OCI-LY7 (cell line): ENCODE data around the gene CBFA2T2. TPM values are rescaled to one million over a fixed set of nuclear protein-coding genes. Genes with fewer than 3 reads are reported as not detected.
A peak's percentile ranks its signal among the peaks of the same experiment; 100 is the strongest.

Experiments used
- BruUV-seq: library from RNA; stranded (reverse); fragments of 400-500 nt; replicated peaks from 2 replicates; lab custom pipeline; 2021; lab: Mats Ljungman, UMichigan
- CTCF ChIA-PET: fragments of 300-600 bp; sonication (Branson Sonifier 250); formaldehyde crosslinking; loops from one replicate; lab custom pipeline; 2022; ENCODE audit warnings: antibody characterized with exemption; ENCODE audit not compliant: unreplicated experiment; lab: Charles Lee
- POLR2A ChIA-PET: fragments of 300-600 bp; sonication (Branson Sonifier 250); formaldehyde crosslinking; loops from one replicate; lab custom pipeline; 2022; ENCODE audit warnings: antibody characterized with exemption; lab: Charles Lee
- DNase-seq: peaks from one replicate; pipeline ENCODE4 v3.0.0-alpha.2; 2015; ENCODE audit warnings: low spot score
- H2AFZ ChIP-seq: fragments of 200-600 bp; sonication (generic), shearing (Covaris generic); 2 replicates; pipeline ENCODE4 v1.6.1; 2014; ENCODE audit warnings: mild to moderate bottlenecking, antibody characterized with exemption, low read length, moderate library complexity
- H3K27ac ChIP-seq: fragments of 200-600 bp; sonication (generic); 2 replicates; pipeline ENCODE4 v1.5.1; 2014; ENCODE audit warnings: mixed run types, low read depth, mild to moderate bottlenecking, moderate library complexity, low read length, inconsistent platforms; ENCODE audit not compliant: poor library complexity, severe bottlenecking
- H3K36me3 ChIP-seq: fragments of 200-600 bp; sonication (generic); 2 replicates; pipeline ENCODE4 v1.6.1; 2014; ENCODE audit warnings: mild to moderate bottlenecking, antibody characterized with exemption, low read length, moderate library complexity, mixed read lengths; ENCODE audit not compliant: insufficient read depth
- H3K4me1 ChIP-seq: fragments of 200-600 bp; sonication (generic); 2 replicates; pipeline ENCODE4 v1.5.1; 2014; ENCODE audit warnings: mild to moderate bottlenecking, low read length; ENCODE audit not compliant: insufficient read depth, poor library complexity, severe bottlenecking
- H3K4me2 ChIP-seq: fragments of 200-600 bp; sonication (generic); 2 replicates; pipeline ENCODE4 v1.6.1; 2014; ENCODE audit warnings: mild to moderate bottlenecking, low read length
- H3K4me3 ChIP-seq: fragments of 200-600 bp; sonication (generic); 2 replicates; pipeline ENCODE4 v1.5.1; 2014; ENCODE audit warnings: mild to moderate bottlenecking, low read depth, low read length; ENCODE audit not compliant: poor library complexity, severe bottlenecking
- H3K79me2 ChIP-seq: fragments of 200-600 bp; sonication (generic); 2 replicates; pipeline ENCODE4 v1.6.1; 2016; ENCODE audit warnings: low read depth, mild to moderate bottlenecking, low read length, moderate library complexity, mixed read lengths; ENCODE audit not compliant: insufficient read depth
- H3K9me2 ChIP-seq: fragments of 200-600 bp; sonication (generic); 2 replicates; pipeline ENCODE4 v1.6.1; 2016; ENCODE audit warnings: mild to moderate bottlenecking, low read length, mixed read lengths; ENCODE audit not compliant: insufficient read depth
- H3K9me3 ChIP-seq: fragments of 200-600 bp; sonication (generic); 2 replicates; pipeline ENCODE4 v1.6.1; 2014; ENCODE audit warnings: mild to moderate bottlenecking, mixed run types, low read length, mixed read lengths
- H4K20me1 ChIP-seq: fragments of 200-600 bp; sonication (generic); 2 replicates; pipeline ENCODE4 v1.6.1; 2014; ENCODE audit warnings: mild to moderate bottlenecking, antibody characterized with exemption, low read length, moderate library complexity, mixed read lengths; ENCODE audit not compliant: insufficient read depth
- CTCF ChIP-seq: fragments of 200-600 bp; sonication (generic); conservative IDR thresholded peaks from 2 replicates; pipeline ENCODE4 v1.5.1; 2014; ENCODE audit warnings: mild to moderate bottlenecking, antibody characterized with exemption, low read length, moderate library complexity, mixed read lengths
- EZH2phosphoT487 ChIP-seq: fragments of 200-600 bp; sonication (generic); IDR thresholded peaks from 2 replicates; pipeline ENCODE4 v1.6.1; 2018; ENCODE audit warnings: low read depth, borderline replicate concordance, mild to moderate bottlenecking, mixed run types, antibody characterized with exemption, low read length, moderate library complexity, mixed read lengths
- intact Hi-C: fragments of 100-400 bp; cut with micrococcal nuclease; formaldehyde crosslinking; loops from one replicate; pipeline ENCODE4 v1.10.0; 2022; ENCODE audit not compliant: unreplicated experiment
- total RNA-seq, 2 experiments: library from RNA; depleted of rRNA in 1 of 2; stranded (reverse); fragments of >200 nt in 1 of 2; shearing (Covaris generic) in 1 of 2; gene quantifications; 2 replicates each; pipeline ENCODE4 v1.2.3, GENCODE V29; 2014 to 2022

Gene CBFA2T2
- total RNA-seq, 2 experiments from 2014 or later = 20.7 to 32.9 TPM

DNA sequence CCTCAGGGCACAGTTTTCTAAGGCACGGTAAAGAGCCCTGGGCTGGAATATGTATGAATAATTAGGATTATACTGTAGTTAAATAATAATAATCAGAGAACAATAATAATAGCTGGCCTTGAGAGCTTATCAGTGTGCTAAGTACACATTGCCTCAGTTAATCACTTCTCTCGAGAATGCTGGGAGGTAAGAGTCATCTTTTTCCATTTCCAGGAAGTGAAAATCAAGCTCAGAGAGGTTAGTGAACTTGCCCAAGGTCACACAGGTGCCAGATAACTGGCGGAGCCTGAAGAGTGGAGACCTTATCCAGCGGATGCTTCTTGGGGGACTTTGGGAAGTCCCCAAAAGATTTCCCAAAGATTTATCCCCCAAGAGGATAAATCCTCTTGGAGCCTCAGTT is 19.4 kb upstream of the CBFA2T2 start:
- ChIA-PET CTCF (no interaction called here), POLR2A (interaction anchor here (0.7 to 1.9 kb wide), 4 partner anchors 16 to 164 kb away, joined by 4 to 9 read pairs (median 4); partner anchors contain the start of genes CBFA2T2 and CDK5RAP1)
- no peak for TF ChIP-seq CTCF
- no peak for TF ChIP-seq EZH2phosphoT487
- Histone ChIP-seq H3K79me2 (no peaks in the 10 kb centered on the region), H3K4me2 (no peak overlapping the region), H3K36me3 (no peaks in the 10 kb centered on the region; the same call in 1 of the 2 replicates), H3K9me2 (no peaks in the 10 kb centered on the region), H3K4me1 (peaks cover 59% of the 10 kb centered on the region), H3K9me3 (no peaks in the 10 kb centered on the region), H2AFZ (peak overlapping the region; percentile 50; the same call in 1 of the 2 replicates), H3K4me3 (no peak overlapping the region), H3K27ac (no peak overlapping the region), H4K20me1 (no peaks in the 10 kb centered on the region)
- DNase-seq = no peak
- intact Hi-C loops = no loop called here
- BruUV-seq = no TSS peak

DNA sequence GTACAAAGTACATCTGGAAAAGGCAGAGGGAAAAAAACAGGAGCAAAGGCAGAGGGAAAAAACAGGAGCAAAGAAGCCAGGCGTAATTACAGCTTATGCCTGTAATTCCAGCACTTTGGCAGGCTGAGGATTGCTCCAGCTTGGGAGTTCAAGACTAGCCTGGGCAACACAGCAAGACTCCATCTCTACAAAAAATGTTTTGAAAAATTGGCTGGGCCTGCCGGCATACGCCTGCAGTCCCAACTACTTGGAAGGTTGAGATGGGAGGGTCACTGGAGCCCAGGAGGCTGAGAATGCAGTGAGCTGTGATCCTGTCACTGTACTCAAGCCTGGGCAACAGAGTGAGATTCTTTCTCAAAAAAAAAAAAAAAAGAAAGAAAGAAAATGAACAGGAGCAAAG is 19.0 kb upstream of the CBFA2T2 start:
- TF ChIP-seq EZH2phosphoT487 (no peak), CTCF (no peak)
- Histone ChIP-seq H3K79me2 (no peaks in the 10 kb centered on the region), H3K9me2 (no peaks in the 10 kb centered on the region), H3K4me1 (peaks cover 59% of the 10 kb centered on the region), H3K4me2 (no peak overlapping the region), H3K27ac (no peak overlapping the region), H2AFZ (no peak overlapping the region), H4K20me1 (no peaks in the 10 kb centered on the region), H3K9me3 (no peaks in the 10 kb centered on the region), H3K4me3 (no peak overlapping the region), H3K36me3 (no peaks in the 10 kb centered on the region; the same call in 1 of the 2 replicates)
- intact Hi-C loops = no loop called here
- no peak for DNase-seq
- CTCF ChIA-PET = no interaction called here
- POLR2A ChIA-PET = interaction anchor here (0.7 to 1.9 kb wide), 6 partner anchors 16 to 513 kb away, joined by 3 to 9 read pairs (median 4); partner anchors contain the start of genes CBFA2T2 and CDK5RAP1
- BruUV-seq = no TSS peak

DNA sequence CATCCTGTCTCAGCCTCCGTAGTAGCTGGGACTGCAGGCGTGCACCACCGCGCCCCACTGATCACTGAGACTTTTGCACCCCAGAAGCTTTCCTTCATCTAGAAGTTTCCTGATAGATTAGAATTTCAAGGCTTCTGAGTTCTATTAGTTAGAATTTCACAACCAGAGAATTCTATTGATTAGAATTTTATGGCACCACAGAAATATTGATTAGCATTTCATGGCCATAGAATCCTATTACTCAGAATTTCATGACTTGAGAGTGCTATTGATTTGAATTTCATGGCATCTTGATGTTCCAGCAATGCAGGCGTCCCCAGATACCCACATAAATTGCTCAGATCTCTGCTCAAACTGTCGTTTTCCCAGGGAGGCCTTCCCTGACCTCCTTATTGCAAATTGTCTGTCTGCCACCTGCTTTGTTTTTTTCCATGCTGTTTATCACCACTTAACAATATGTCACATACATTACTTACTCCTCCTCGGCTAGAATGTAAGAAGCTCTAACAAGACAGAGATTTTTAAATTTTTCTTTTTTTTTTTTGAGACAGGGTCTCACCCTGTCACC is 16.9 kb upstream of the CBFA2T2 start:
- Histone ChIP-seq H3K79me2 (no peaks in the 10 kb centered on the region), H3K4me1 (peaks cover 73% of the 10 kb centered on the region), H3K9me2 (no peaks in the 10 kb centered on the region), H3K4me2 (no peak overlapping the region), H3K4me3 (no peak overlapping the region), H3K9me3 (no peaks in the 10 kb centered on the region), H3K27ac (no peak overlapping the region), H2AFZ (no peak overlapping the region), H4K20me1 (no peaks in the 10 kb centered on the region), H3K36me3 (no peaks in the 10 kb centered on the region)
- CTCF ChIA-PET = no interaction called here
- intact Hi-C loops = no loop called here
- POLR2A ChIA-PET = interaction anchor here (0.6 to 1.1 kb wide), 3 partner anchors 13 to 162 kb away, joined by 3 to 5 read pairs (median 5); partner anchors contain the start of gene CBFA2T2
- no TSS peak for BruUV-seq
- no peak for DNase-seq
- TF ChIP-seq EZH2phosphoT487 (no peak), CTCF (no peak)
